Measurements from ENCODE around the gene FHDC1. TPM values are rescaled to one million over a fixed set of nuclear protein-coding genes. Genes with fewer than 3 reads are reported as not detected.

The FHDC1 gene
- total and polyA plus RNA-seq, 5 donors from 2014 or later = 0.20 TPM; not detected in 4

DNA sequence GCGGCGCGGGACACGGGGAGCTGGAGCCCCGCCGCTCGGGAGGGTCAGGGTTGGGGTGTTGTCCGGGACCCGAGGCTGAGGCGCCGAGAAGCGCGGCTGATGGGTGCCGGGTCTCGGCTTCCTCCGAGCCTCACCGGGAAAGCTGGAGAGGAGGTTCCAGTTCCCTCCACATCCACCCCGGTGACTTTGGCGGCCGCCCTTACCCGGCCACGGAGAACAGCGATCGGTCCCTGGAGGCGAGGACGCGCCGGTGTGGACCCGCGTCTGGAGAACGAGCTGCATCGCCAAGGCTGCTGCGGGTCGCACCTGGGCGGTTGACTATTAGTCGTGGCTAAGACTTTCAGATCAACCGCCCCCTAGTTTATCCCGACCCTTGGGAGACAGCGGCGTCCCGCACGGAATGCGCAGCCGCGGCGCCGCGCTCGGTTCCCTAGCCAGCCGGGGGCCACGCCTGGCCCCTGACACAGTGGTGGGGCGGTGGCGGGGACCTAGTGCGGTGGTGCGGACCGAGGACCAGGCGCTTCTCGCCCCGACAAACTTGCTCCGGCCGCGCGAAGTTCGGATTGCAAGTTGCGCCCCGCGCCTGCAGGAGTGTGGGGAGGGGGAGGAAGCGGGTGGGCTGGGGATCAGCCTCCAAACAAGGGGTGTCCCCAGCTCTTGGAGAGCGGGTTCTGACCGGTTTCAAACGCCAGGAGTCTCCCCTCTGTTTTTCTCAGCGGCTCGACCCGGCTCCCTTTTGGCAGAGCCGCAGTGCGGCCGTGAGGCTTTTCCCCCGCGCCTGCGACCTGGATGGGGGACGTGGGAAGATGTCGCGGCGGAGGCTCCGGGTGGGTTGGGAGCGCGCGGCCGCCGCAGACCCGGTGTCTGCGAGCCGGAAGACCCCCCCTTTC is 568 bp downstream of the FHDC1 start:
- H3K9me3 Mint-ChIP-seq = peaks cover 0 to 4% (median 0%) of the 10 kb centered on the region in 7 donors
- Histone ChIP-seq H3K4me1 (ENCODE audit: control insufficient read depth, insufficient read depth, low read length, poor library complexity, severe bottlenecking) (peaks cover 32% of the 10 kb centered on the region), H3K9me3 (ENCODE audit: control insufficient read depth in 2 of 2, low read length in 2 of 2) (no peaks in the 10 kb centered on the region), H3K4me3 (ENCODE audit: low read depth, low read length) (no peak overlapping the region), H3K36me3 (ENCODE audit: control insufficient read depth, insufficient read depth, low read length) (no peaks in the 10 kb centered on the region), H3K27me3 (ENCODE audit: control insufficient read depth, insufficient read depth, low read length) (peaks cover 38% of the 10 kb centered on the region), H3K27ac (ENCODE audit: insufficient read depth, low read length, poor library complexity, severe bottlenecking) (no peak overlapping the region)
- peaks cover 3 to 24% (median 14%) of the 10 kb centered on the region in 4 donors for H3K4me1 Mint-ChIP-seq
- DNase-seq = peak in 1 of 3 donors; percentile 31
- peaks cover 66% of the 10 kb centered on the region for H3K27me3 Mint-ChIP-seq
- H3K27ac Mint-ChIP-seq = no peak overlapping the region
- H3K36me3 Mint-ChIP-seq = no peaks in the 10 kb centered on the region
- ATAC-seq (ENCODE audit: low read depth in 2 of 2) = peak in 1 of 2 donors; percentile 20
- peak overlapping the region in 3 of 4 donors; percentile 49 to 64 (median 58) for H3K4me3 Mint-ChIP-seq

DNA sequence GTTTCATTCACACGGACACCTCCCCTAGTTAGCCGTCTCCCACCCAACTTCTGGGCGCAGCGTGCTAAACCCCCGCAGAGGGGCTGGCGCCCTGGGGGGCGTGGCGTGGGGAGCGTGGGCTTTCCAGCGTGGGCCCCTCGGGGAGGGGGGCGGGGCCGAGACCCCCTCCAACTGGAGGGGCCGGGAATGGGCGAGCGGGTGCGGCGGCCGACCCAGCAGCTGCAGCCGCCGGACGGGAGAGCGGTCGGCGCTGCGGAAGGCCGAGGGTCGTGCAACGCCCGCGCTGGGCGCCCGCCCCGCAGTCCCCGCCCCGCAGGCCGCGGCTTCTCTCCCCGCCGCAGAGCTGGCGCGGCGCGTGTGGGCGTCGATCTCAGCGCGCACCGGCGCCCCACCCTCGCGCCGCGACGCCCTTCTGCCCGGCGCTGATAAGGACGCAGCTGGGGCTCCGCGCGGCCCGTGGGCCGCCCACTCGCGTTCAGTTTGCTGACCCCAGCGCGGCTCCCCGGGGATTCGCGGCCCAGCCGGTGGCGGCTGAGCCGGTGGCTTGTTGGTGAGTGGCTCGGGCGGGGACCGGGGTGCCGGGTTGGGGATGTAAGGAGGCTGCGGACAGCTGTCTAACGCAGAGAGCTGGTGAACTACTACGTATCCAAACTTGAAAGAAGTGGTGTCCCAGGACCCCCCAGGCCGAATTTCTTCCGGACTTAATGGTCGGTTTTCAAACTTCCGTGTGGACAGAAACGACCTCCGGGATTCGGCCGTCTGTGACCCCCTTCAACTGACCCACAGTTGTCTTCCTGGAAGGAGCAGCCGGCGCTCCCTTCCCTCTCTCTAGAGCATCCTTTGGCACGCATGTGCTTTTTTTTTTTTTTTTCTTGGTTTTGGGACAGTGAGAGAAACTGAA is 1.5 kb downstream of the FHDC1 start:
- Mint-ChIP-seq H3K9me3 (peaks cover 0 to 4% (median 0%) of the 10 kb centered on the region in 7 donors), H3K27me3 (peaks cover 70% of the 10 kb centered on the region), H3K4me3 (peak overlapping the region; percentile 68 to 84 (median 80)), H3K36me3 (no peaks in the 10 kb centered on the region), H3K4me1 (peaks cover 3 to 24% (median 14%) of the 10 kb centered on the region in 4 donors), H3K27ac (no peak overlapping the region)
- peaks cover 38% of the 10 kb centered on the region for H3K27me3 ChIP-seq (ENCODE audit: control insufficient read depth, insufficient read depth, low read length)
- peak overlapping the region; percentile 41 for H3K4me3 ChIP-seq (ENCODE audit: low read depth, low read length)
- H3K36me3 ChIP-seq (ENCODE audit: control insufficient read depth, insufficient read depth, low read length) = no peaks in the 10 kb centered on the region
- H3K4me1 ChIP-seq (ENCODE audit: control insufficient read depth, insufficient read depth, low read length, poor library complexity, severe bottlenecking) = peaks cover 32% of the 10 kb centered on the region
- H3K27ac ChIP-seq (ENCODE audit: insufficient read depth, low read length, poor library complexity, severe bottlenecking) = no peak overlapping the region
- DNase-seq = peak in 1 of 3 donors; percentile 49
- no peaks in the 10 kb centered on the region for H3K9me3 ChIP-seq (ENCODE audit: control insufficient read depth in 2 of 2, low read length in 2 of 2)
- peak in 1 of 2 donors; percentile 58 for ATAC-seq (ENCODE audit: low read depth in 2 of 2)

DNA sequence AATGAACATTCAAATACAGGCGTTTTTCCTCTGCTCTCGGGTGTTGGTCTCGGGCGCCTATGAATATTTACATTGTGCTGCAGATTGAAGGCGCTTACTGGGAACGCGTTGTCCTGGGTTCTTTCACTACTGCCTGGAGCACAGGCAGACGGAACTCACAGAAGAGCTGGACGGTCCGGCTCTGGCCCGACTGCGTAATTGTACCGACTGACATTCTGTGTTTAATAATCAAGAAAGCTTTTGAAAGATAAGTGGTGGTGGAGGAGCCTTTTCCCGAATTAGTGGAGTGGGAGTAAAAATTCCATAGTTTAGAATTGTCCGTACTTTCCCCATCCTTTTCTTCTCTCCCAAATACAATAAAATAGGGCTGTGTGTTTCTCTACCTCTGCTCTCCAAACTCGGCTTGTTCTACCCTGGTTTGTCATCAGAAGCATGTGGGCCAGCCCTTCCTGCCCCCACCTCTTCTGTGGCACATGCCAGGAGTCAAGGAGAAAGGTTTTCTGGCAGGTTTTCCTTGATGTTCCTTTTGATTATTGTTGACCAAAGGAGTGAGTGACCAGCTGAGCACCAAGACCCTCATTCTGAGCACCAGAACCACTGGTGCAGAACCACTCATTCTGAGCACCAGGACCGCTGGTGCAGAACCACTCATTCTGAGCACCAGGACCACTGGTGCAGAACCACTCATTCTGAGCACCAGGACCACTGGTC is 2.3 kb downstream of the FHDC1 start:
- Mint-ChIP-seq H3K27me3 (peaks cover 62% of the 10 kb centered on the region), H3K9me3 (peaks cover 0 to 4% (median 0%) of the 10 kb centered on the region in 7 donors), H3K4me3 (peak overlapping the region; percentile 68 to 84 (median 80)), H3K27ac (no peak overlapping the region), H3K4me1 (peaks cover 3 to 24% (median 11%) of the 10 kb centered on the region in 4 donors), H3K36me3 (no peaks in the 10 kb centered on the region)
- Histone ChIP-seq H3K9me3 (ENCODE audit: control insufficient read depth in 2 of 2, low read length in 2 of 2) (no peaks in the 10 kb centered on the region), H3K4me1 (ENCODE audit: control insufficient read depth, insufficient read depth, low read length, poor library complexity, severe bottlenecking) (peaks cover 32% of the 10 kb centered on the region), H3K27ac (ENCODE audit: insufficient read depth, low read length, poor library complexity, severe bottlenecking) (no peak overlapping the region), H3K27me3 (ENCODE audit: control insufficient read depth, insufficient read depth, low read length) (peaks cover 33% of the 10 kb centered on the region), H3K4me3 (ENCODE audit: low read depth, low read length) (peak overlapping the region; percentile 41), H3K36me3 (ENCODE audit: control insufficient read depth, insufficient read depth, low read length) (no peaks in the 10 kb centered on the region)
- DNase-seq (no peak), ATAC-seq (ENCODE audit: low read depth in 2 of 2) (no peak)

DNA sequence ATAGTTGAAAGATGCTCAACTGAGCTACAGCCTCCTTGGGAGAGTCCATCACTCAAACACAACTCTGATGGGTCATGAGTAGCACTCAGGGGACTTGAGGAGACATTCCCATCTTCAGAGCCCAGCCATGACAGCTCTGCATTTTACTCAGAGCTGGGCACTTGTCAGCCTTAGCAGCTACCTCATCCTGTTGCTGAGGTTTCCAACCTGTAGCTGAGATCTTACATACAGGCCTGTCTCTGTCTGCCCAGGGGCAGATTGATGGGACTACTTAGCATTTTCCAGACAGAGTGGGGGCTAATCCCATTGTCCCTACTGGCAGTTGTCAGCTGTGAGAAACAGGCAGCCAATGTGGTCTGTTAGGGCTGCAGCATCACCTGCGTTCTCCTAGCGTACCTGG is 3.5 kb downstream of the FHDC1 start:
- Histone ChIP-seq H3K4me1 (ENCODE audit: control insufficient read depth, insufficient read depth, low read length, poor library complexity, severe bottlenecking) (peaks cover 32% of the 10 kb centered on the region), H3K9me3 (ENCODE audit: control insufficient read depth in 2 of 2, low read length in 2 of 2) (no peaks in the 10 kb centered on the region), H3K36me3 (ENCODE audit: control insufficient read depth, insufficient read depth, low read length) (no peaks in the 10 kb centered on the region), H3K4me3 (ENCODE audit: low read depth, low read length) (no peak overlapping the region), H3K27me3 (ENCODE audit: control insufficient read depth, insufficient read depth, low read length) (peaks cover 23% of the 10 kb centered on the region), H3K27ac (ENCODE audit: insufficient read depth, low read length, poor library complexity, severe bottlenecking) (no peak overlapping the region)
- ATAC-seq (ENCODE audit: low read depth in 2 of 2) (no peak), DNase-seq (no peak)
- no peaks in the 10 kb centered on the region for H3K36me3 Mint-ChIP-seq
- no peak overlapping the region for H3K4me3 Mint-ChIP-seq
- peaks cover 0 to 4% (median 0%) of the 10 kb centered on the region in 7 donors for H3K9me3 Mint-ChIP-seq
- H3K4me1 Mint-ChIP-seq = peaks cover 3 to 21% (median 11%) of the 10 kb centered on the region in 4 donors
- no peak overlapping the region for H3K27ac Mint-ChIP-seq
- H3K27me3 Mint-ChIP-seq = peaks cover 52% of the 10 kb centered on the region

DNA sequence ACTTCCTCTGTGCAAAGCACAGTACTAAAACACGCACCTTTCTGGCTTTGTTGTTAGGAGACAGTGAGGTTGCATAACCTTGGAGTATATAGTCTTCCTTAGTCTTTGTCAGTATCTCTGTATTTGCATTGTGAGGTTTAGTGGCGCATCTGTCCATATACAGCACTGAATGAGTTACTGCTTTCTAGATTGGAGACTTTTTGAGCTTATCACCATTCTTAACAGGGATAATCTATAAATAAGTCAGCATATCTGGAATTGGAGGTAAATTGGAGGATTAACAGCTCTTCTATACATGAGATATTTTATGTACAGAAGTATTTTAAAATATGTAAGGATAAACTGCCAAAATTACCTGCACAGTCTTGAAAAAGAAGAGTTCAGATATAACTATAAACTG is 4.3 kb downstream of the FHDC1 start:
- Mint-ChIP-seq H3K27ac (no peak overlapping the region), H3K4me3 (peak overlapping the region in 1 of 4 donors; percentile 1), H3K27me3 (peaks cover 48% of the 10 kb centered on the region), H3K9me3 (peaks cover 0 to 3% (median 0%) of the 10 kb centered on the region in 7 donors), H3K36me3 (no peaks in the 10 kb centered on the region), H3K4me1 (peaks cover 3 to 13% (median 5%) of the 10 kb centered on the region in 4 donors)
- Histone ChIP-seq H3K9me3 (ENCODE audit: control insufficient read depth in 2 of 2, low read length in 2 of 2) (no peaks in the 10 kb centered on the region), H3K27ac (ENCODE audit: insufficient read depth, low read length, poor library complexity, severe bottlenecking) (no peak overlapping the region), H3K36me3 (ENCODE audit: control insufficient read depth, insufficient read depth, low read length) (no peaks in the 10 kb centered on the region), H3K27me3 (ENCODE audit: control insufficient read depth, insufficient read depth, low read length) (peaks cover 18% of the 10 kb centered on the region), H3K4me1 (ENCODE audit: control insufficient read depth, insufficient read depth, low read length, poor library complexity, severe bottlenecking) (peaks cover 27% of the 10 kb centered on the region), H3K4me3 (ENCODE audit: low read depth, low read length) (no peak overlapping the region)
- ATAC-seq (ENCODE audit: low read depth in 2 of 2) (no peak), DNase-seq (no peak)

DNA sequence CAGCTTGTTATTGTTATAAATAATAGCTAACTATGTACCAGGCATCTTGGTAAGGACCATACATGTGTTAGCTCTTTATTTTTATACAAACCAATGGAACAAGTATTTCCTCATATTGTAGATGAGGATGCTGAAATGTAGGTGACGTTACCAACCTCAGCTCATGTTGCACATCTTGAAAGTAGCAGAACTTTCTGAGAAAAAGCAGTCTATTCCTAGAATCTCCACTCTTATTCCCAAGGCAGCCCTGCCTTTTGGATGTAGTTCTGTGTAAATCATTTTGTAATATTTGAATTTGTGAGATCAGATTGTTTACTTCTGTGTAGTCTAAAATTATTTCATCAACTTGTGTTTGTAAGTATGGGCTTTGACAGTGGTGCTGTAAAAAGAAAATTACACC is 5.3 kb downstream of the FHDC1 start:
- Histone ChIP-seq H3K27ac (ENCODE audit: insufficient read depth, low read length, poor library complexity, severe bottlenecking) (no peak overlapping the region), H3K27me3 (ENCODE audit: control insufficient read depth, insufficient read depth, low read length) (peaks cover 18% of the 10 kb centered on the region), H3K9me3 (ENCODE audit: control insufficient read depth in 2 of 2, low read length in 2 of 2) (no peaks in the 10 kb centered on the region), H3K36me3 (ENCODE audit: control insufficient read depth, insufficient read depth, low read length) (no peaks in the 10 kb centered on the region), H3K4me1 (ENCODE audit: control insufficient read depth, insufficient read depth, low read length, poor library complexity, severe bottlenecking) (peaks cover 17% of the 10 kb centered on the region), H3K4me3 (ENCODE audit: low read depth, low read length) (no peak overlapping the region)
- no peaks in the 10 kb centered on the region for H3K36me3 Mint-ChIP-seq
- DNase-seq (no peak), ATAC-seq (ENCODE audit: low read depth in 2 of 2) (no peak)
- no peak overlapping the region for H3K4me3 Mint-ChIP-seq
- H3K9me3 Mint-ChIP-seq = peaks cover 0 to 3% (median 0%) of the 10 kb centered on the region in 7 donors
- H3K27ac Mint-ChIP-seq = no peak overlapping the region
- H3K4me1 Mint-ChIP-seq = peaks cover 3 to 9% (median 5%) of the 10 kb centered on the region in 4 donors
- H3K27me3 Mint-ChIP-seq = peaks cover 50% of the 10 kb centered on the region

DNA sequence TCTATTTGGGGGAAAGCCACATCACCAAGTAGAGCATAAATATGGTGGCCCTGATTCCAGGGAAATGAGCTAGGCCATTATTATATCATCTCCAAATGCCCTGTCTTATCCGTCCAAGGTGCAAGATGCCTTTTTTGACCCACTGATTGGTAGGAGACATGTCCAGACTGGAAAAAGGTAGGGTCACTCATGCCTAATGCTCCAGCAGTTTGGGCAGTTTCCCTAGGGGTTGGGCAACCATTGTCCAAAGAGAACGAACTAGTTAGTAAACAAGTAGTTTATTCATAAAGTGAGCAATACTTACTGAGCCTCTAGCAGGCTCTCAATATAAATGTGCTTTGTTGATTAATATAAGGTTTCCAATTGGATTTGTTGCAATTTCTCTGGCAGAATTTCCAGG is 6.2 kb downstream of the FHDC1 start:
- H3K4me1 Mint-ChIP-seq = peaks cover 3 to 9% (median 5%) of the 10 kb centered on the region in 4 donors
- peaks cover 0 to 3% (median 0%) of the 10 kb centered on the region in 7 donors for H3K9me3 Mint-ChIP-seq
- Histone ChIP-seq H3K36me3 (ENCODE audit: control insufficient read depth, insufficient read depth, low read length) (no peaks in the 10 kb centered on the region), H3K4me3 (ENCODE audit: low read depth, low read length) (no peak overlapping the region), H3K9me3 (ENCODE audit: control insufficient read depth in 2 of 2, low read length in 2 of 2) (no peaks in the 10 kb centered on the region), H3K27ac (ENCODE audit: insufficient read depth, low read length, poor library complexity, severe bottlenecking) (no peak overlapping the region), H3K27me3 (ENCODE audit: control insufficient read depth, insufficient read depth, low read length) (peaks cover 21% of the 10 kb centered on the region), H3K4me1 (ENCODE audit: control insufficient read depth, insufficient read depth, low read length, poor library complexity, severe bottlenecking) (peaks cover 8% of the 10 kb centered on the region)
- H3K27me3 Mint-ChIP-seq = peaks cover 55% of the 10 kb centered on the region
- no peaks in the 10 kb centered on the region for H3K36me3 Mint-ChIP-seq
- ATAC-seq (ENCODE audit: low read depth in 2 of 2) = no peak
- no peak overlapping the region for H3K27ac Mint-ChIP-seq
- no peak overlapping the region for H3K4me3 Mint-ChIP-seq
- DNase-seq = no peak

Measured in CD4-positive, CD25-positive, alpha-beta regulatory T cell (primary cell).